ENCODE results near the gene DMBT1. TPM values are rescaled to one million over a fixed set of nuclear protein-coding genes. Genes with fewer than 3 reads are reported as not detected.

Gene DMBT1
- not detected in 2 replicates for total RNA-seq (ENCODE audit: low replicate concordance)

DNA sequence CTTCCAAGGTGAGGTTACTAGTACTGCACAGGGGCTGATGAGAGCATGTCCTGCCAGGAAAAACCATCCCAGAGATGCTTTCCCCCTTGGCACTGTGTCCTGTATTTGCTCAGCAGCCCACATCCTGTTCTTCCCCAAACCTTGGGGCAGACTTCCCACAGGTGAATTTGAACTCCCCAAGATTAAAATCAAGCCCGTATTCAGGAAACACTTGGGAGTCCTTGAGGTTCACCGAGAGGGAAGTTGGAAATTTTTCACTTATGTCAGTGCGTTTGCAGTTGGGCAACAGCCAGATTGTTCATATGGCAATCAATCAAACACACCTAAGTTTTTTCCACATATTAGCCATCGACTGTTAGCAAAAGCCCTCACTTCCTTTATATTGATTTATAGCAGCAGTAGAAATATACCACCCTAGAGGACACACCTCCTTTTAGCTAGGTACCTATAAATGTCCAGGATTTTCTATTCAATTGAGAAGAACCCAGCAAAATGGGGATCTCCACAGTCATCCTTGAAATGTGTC, at the start of gene DMBT1:
DMBT1 (plus strand) TSS at position 476 of the 526 bp plus-strand sequence; CDS start at position 493, 17 bp downstream.
- Mint-ChIP-seq H3K36me3 (no peaks in the 10 kb centered on the region), H3K27me3 (ENCODE audit: insufficient read depth, low read depth) (peaks cover 2% of the 10 kb centered on the region), H3K4me1 (peaks cover 5% of the 10 kb centered on the region), H3K27ac (no peak within 1 kb of the TSS), H3K9me3 (peaks cover 2% of the 10 kb centered on the region), H3K4me3 (no peak within 1 kb of the TSS)
- Histone ChIP-seq H2AFZ (replicated peaks) (no peak within 1 kb of the TSS), H3K79me2 (ENCODE audit: low read depth) (no peaks in the 10 kb centered on the region), H3K4me3 (no peak within 1 kb of the TSS), H3K27ac (no peak within 1 kb of the TSS), H3K27me3 (no peaks in the 10 kb centered on the region), H3K9me3 (ENCODE audit: low read depth) (no peaks in the 10 kb centered on the region), H4K20me1 (ENCODE audit: low read depth) (no peaks in the 10 kb centered on the region), H3K36me3 (no peaks in the 10 kb centered on the region), H3F3A (ENCODE audit: low read depth) (no peaks in the 10 kb centered on the region), H3K4me2 (no peak within 1 kb of the TSS), H3K9ac (no peak within 1 kb of the TSS), H3K4me1 (no peaks in the 10 kb centered on the region)
- DNase-seq (ENCODE audit: low spot score): no peak
- TF ChIP-seq, protein P1, sequence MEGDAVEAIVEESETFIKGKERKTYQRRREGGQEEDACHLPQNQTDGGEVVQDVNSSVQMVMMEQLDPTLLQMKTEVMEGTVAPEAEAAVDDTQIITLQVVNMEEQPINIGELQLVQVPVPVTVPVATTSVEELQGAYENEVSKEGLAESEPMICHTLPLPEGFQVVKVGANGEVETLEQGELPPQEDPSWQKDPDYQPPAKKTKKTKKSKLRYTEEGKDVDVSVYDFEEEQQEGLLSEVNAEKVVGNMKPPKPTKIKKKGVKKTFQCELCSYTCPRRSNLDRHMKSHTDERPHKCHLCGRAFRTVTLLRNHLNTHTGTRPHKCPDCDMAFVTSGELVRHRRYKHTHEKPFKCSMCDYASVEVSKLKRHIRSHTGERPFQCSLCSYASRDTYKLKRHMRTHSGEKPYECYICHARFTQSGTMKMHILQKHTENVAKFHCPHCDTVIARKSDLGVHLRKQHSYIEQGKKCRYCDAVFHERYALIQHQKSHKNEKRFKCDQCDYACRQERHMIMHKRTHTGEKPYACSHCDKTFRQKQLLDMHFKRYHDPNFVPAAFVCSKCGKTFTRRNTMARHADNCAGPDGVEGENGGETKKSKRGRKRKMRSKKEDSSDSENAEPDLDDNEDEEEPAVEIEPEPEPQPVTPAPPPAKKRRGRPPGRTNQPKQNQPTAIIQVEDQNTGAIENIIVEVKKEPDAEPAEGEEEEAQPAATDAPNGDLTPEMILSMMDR (IDR thresholded peaks at IDR 0.05): no peak
- TF ChIP-seq EZH2phosphoT487 (IDR thresholded peaks at IDR 0.05) (no peak), EZH2 (IDR thresholded peaks at IDR 0.05) (no peak)

DNA sequence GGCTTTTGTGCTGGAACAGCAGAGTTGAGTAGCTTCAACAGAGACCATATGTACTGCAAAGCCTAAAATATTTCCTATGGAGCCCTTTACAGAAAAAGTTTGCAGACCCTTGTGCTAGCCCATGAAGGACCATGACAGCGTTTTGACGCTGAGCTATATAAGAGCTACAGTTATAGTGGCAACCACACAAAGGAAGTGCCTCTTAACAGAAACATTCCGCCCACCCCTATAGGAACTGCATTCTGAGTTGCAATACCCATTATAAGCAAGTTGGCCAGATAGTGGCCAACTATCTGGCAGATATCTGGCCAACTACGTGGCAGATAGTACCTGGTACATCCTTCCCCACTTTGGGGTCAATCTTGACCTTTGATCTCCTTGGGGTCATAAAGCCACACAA, 47.5 kb upstream of the DMBT1 start:
- H3K27me3 Mint-ChIP-seq (ENCODE audit: insufficient read depth, low read depth): peaks cover 7% of the 10 kb centered on the region
- H3K36me3 ChIP-seq: no peaks in the 10 kb centered on the region

DNA sequence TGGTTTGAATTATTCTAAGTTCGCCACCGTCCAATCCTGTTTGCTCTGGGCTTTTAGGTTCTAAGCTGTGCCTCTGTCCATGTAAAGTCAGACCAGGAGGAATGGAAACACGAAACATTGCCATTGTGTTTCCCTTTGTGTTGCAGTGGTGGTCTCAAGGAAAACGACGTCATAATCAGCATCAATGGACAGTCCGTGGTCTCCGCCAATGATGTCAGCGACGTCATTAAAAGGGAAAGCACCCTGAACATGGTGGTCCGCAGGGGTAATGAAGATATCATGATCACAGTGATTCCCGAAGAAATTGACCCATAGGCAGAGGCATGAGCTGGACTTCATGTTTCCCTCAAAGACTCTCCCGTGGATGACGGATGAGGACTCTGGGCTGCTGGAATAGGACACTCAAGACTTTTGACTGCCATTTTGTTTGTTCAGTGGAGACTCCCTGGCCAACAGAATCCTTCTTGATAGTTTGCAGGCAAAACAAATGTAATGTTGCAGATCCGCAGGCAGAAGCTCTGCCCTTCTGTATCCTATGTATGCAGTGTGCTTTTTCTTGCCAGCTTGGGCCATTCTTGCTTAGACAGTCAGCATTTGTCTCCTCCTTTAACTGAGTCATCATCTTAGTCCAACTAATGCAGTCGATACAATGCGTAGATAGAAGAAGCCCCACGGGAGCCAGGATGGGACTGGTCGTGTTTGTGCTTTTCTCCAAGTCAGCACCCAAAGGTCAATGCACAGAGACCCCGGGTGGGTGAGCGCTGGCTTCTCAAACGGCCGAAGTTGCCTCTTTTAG, 46.3 kb upstream of the DMBT1 start:
- Histone ChIP-seq H3K9ac (no peak overlapping the region), H3K4me2 (no peak overlapping the region), H3K4me3 (no peak overlapping the region), H3K27ac (no peak overlapping the region), H2AFZ (replicated peaks) (no peak overlapping the region), H3K9me3 (ENCODE audit: low read depth) (no peaks in the 10 kb centered on the region), H3F3A (ENCODE audit: low read depth) (no peaks in the 10 kb centered on the region), H4K20me1 (ENCODE audit: low read depth) (no peaks in the 10 kb centered on the region), H3K79me2 (ENCODE audit: low read depth) (no peaks in the 10 kb centered on the region), H3K4me1 (no peaks in the 10 kb centered on the region), H3K36me3 (no peaks in the 10 kb centered on the region), H3K27me3 (no peaks in the 10 kb centered on the region)
- H3K9me3 Mint-ChIP-seq: no peaks in the 10 kb centered on the region
- H3K4me1 Mint-ChIP-seq: peaks cover 17% of the 10 kb centered on the region
- TF ChIP-seq, protein P1 (IDR thresholded peaks at IDR 0.05): no peak
- TF ChIP-seq EZH2 (IDR thresholded peaks at IDR 0.05): no peak
- no peak for TF ChIP-seq EZH2phosphoT487 (IDR thresholded peaks at IDR 0.05)
- H3K27me3 Mint-ChIP-seq (ENCODE audit: insufficient read depth, low read depth): peaks cover 11% of the 10 kb centered on the region
- H3K4me3 Mint-ChIP-seq: no peak overlapping the region
- no peak for DNase-seq (ENCODE audit: low spot score)
- no peak overlapping the region for H3K27ac Mint-ChIP-seq
- H3K36me3 Mint-ChIP-seq: no peaks in the 10 kb centered on the region

More for the DNA sequence above, 47.5 kb upstream of the DMBT1 start:
- no peaks in the 10 kb centered on the region for H3K4me1 ChIP-seq
- DNase-seq (ENCODE audit: low spot score): no peak
- H3K4me2 ChIP-seq: no peak overlapping the region
- no peaks in the 10 kb centered on the region for H3F3A ChIP-seq (ENCODE audit: low read depth)
- H3K79me2 ChIP-seq (ENCODE audit: low read depth): no peaks in the 10 kb centered on the region
- no peaks in the 10 kb centered on the region for H4K20me1 ChIP-seq (ENCODE audit: low read depth)
- no peak overlapping the region for H3K4me3 ChIP-seq
- no peaks in the 10 kb centered on the region for H3K27me3 ChIP-seq
- TF ChIP-seq EZH2phosphoT487 (IDR thresholded peaks at IDR 0.05): no peak
- TF ChIP-seq, protein P1 (IDR thresholded peaks at IDR 0.05): no peak
- no peak for TF ChIP-seq EZH2 (IDR thresholded peaks at IDR 0.05)
- no peaks in the 10 kb centered on the region for H3K9me3 ChIP-seq (ENCODE audit: low read depth)
- no peak overlapping the region for H3K9ac ChIP-seq
- Mint-ChIP-seq H3K9me3 (no peaks in the 10 kb centered on the region), H3K27ac (no peak overlapping the region), H3K4me1 (peaks cover 18% of the 10 kb centered on the region), H3K36me3 (no peaks in the 10 kb centered on the region), H3K4me3 (no peak overlapping the region)
- H3K27ac ChIP-seq: no peak overlapping the region
- no peak overlapping the region for H2AFZ ChIP-seq (replicated peaks)
